ENCODE measurements around the gene BSND. TPM values are rescaled to one million over a fixed set of nuclear protein-coding genes. Genes with fewer than 3 reads are reported as not detected.
A peak's percentile ranks its signal among the peaks of the same experiment; 100 is the strongest.

The BSND gene
- total and polyA plus RNA-seq, 4 experiments from 2014 or later = not detected

DNA sequence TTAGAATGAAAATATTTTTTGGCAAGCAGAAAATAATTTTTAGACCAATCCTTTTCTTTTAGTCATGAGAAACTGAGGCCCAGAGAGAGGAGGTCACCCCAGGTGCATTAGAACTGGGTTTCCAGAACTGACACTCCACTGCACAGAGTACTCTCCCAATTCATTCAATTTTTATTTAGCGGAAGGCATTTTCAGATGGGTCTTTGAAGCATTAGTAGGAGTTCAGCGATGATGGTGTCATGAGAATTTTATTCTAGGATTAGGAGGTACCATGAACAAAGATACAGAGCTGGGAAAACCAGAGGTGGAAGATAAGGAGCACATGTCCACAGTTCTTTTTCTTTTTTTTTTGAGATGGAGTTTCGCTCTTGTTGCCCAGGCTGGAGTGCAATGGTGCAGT lies 42.9 kb downstream of the BSND start:
- peaks cover 20 to 22% of the 10 kb centered on the region in 2 donors for H3K27me3 Mint-ChIP-seq
- no peaks in the 10 kb centered on the region for H3K27me3 ChIP-seq (ENCODE audit: insufficient read depth, low read length)
- ChIA-PET CTCF (ENCODE audit: partially characterized antibody) (no interaction called here), POLR2A (ENCODE audit: partially characterized antibody) (no interaction called here)
- no peak overlapping the region for H3K4me3 ChIP-seq (ENCODE audit: low read length in 2 of 2)
- no peak overlapping the region for H3K27ac ChIP-seq (ENCODE audit: low read depth, low read length)
- H3K27ac Mint-ChIP-seq = no peak overlapping the region
- intact Hi-C loops (cut with micrococcal nuclease) = no loop called here
- no peaks in the 10 kb centered on the region for H3K9me3 ChIP-seq (ENCODE audit: control insufficient read depth in 1 of 2, low read length in 2 of 2)
- peaks cover 0 to 2% (median 0%) of the 10 kb centered on the region in 8 donors for H3K9me3 Mint-ChIP-seq
- DNase-seq = no peak
- H3K36me3 Mint-ChIP-seq = no peaks in the 10 kb centered on the region
- H3K4me1 Mint-ChIP-seq = peaks cover 0 to 13% (median under 1%) of the 10 kb centered on the region in 4 donors
- H3K4me3 Mint-ChIP-seq = no peak overlapping the region
- H3K4me1 ChIP-seq (ENCODE audit: insufficient read depth, low read length) = no peaks in the 10 kb centered on the region
- H3K36me3 ChIP-seq (ENCODE audit: insufficient read depth, low read length) = no peaks in the 10 kb centered on the region

DNA sequence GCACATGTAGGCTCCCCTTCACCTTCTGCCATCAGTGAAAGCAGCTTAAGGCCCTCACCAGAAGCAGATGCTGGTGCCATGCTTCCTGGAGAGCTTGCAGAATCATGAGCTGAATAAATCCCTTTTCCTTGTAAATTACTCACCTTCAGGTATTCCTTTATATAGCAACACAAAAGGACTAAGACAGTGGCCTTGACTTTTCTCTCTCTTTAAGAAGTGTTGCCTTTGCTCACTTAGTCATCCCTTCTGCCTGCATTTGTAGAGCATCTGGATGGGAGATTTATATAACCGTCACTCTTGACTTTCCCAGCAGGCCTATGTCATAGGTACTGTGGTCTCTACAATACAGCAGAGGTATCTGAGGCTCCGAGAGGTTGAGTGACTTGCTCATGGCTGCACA lies 44.3 kb downstream of the BSND start:
- intact Hi-C loops (cut with micrococcal nuclease) = no loop called here
- peaks cover 12 to 19% of the 10 kb centered on the region in 2 donors for H3K27me3 Mint-ChIP-seq
- Histone ChIP-seq H3K4me1 (ENCODE audit: insufficient read depth, low read length) (no peaks in the 10 kb centered on the region), H3K27me3 (ENCODE audit: insufficient read depth, low read length) (no peaks in the 10 kb centered on the region), H3K4me3 (ENCODE audit: low read length in 2 of 2) (no peak overlapping the region), H3K27ac (ENCODE audit: low read depth, low read length) (no peak overlapping the region), H3K36me3 (ENCODE audit: insufficient read depth, low read length) (no peaks in the 10 kb centered on the region), H3K9me3 (ENCODE audit: control insufficient read depth in 1 of 2, low read length in 2 of 2) (no peaks in the 10 kb centered on the region)
- peaks cover 0 to 2% (median 0%) of the 10 kb centered on the region in 8 donors for H3K9me3 Mint-ChIP-seq
- no peak for DNase-seq
- H3K27ac Mint-ChIP-seq = no peak overlapping the region
- no peak overlapping the region for H3K4me3 Mint-ChIP-seq
- ChIA-PET POLR2A (ENCODE audit: partially characterized antibody) (no interaction called here), CTCF (ENCODE audit: partially characterized antibody) (no interaction called here)
- H3K36me3 Mint-ChIP-seq = no peaks in the 10 kb centered on the region
- peaks cover 0 to 13% (median under 1%) of the 10 kb centered on the region in 4 donors for H3K4me1 Mint-ChIP-seq

DNA sequence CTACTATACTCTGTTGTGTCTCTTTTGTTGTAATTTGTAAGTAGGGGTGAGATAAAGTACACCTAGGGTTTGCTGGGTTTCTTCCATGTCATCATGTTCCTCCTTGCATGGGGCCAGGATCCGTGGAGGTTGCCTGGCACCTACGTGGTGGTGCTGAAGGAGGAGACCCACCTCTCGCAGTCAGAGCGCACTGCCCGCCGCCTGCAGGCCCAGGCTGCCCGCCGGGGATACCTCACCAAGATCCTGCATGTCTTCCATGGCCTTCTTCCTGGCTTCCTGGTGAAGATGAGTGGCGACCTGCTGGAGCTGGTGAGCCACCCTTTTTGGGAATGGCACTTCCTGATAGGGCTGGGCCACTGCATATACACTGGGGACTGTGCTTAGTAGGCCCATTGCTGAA lies 45.0 kb downstream of the BSND start:
- DNase-seq = no peak
- H3K9me3 ChIP-seq (ENCODE audit: control insufficient read depth in 1 of 2, low read length in 2 of 2) = no peaks in the 10 kb centered on the region
- Mint-ChIP-seq H3K9me3 (peaks cover 0 to 2% (median 0%) of the 10 kb centered on the region in 8 donors), H3K4me3 (no peak overlapping the region), H3K36me3 (no peaks in the 10 kb centered on the region), H3K27ac (no peak overlapping the region), H3K27me3 (peaks cover 6 to 16% of the 10 kb centered on the region in 2 donors), H3K4me1 (peaks cover 0 to 13% (median under 1%) of the 10 kb centered on the region in 4 donors)
- intact Hi-C loops (cut with micrococcal nuclease) = no loop called here
- H3K4me1 ChIP-seq (ENCODE audit: insufficient read depth, low read length) = no peaks in the 10 kb centered on the region
- H3K4me3 ChIP-seq (ENCODE audit: low read length in 2 of 2) = no peak overlapping the region
- CTCF ChIA-PET (ENCODE audit: partially characterized antibody) = no interaction called here
- POLR2A ChIA-PET (ENCODE audit: partially characterized antibody) = no interaction called here
- H3K27me3 ChIP-seq (ENCODE audit: insufficient read depth, low read length) = no peaks in the 10 kb centered on the region
- H3K36me3 ChIP-seq (ENCODE audit: insufficient read depth, low read length) = no peaks in the 10 kb centered on the region
- no peak overlapping the region for H3K27ac ChIP-seq (ENCODE audit: low read depth, low read length)

DNA sequence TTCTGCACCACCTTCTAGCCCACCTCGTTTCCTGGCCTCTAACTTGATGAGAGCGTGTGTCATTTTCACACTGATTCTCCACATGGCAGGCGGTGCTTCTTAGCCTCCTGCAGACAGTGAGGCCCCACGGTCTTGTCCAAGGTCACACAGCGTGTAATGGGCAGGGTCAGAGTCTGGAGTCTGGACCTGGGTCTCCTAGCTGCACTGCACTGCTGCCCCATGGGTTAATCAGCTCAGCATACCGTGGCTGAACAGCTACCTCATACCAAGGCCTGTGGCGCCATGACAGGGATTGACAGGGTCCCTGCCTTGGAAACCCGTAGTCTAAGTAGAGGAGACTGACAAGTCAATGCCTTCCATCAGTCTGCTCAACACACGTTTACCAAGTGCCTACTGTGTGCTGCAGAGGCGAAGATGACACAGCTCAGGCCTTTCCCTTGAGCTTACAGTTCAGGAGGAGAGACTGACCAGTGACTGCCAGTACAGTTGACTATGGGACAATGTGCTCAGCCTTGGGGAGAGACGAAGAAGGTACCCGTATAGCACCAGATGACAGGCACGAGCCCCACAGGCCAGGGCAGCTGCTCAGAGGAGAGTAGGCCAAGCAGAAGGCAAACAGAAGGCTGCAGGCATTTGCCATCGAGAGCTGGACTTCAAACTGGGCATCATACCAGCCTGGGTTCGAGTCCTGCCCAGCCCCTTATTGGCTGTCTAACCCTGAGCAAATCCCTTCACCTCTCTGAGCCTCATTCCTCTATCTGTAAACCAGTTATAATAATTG lies 46.1 kb downstream of the BSND start:
- Histone ChIP-seq H3K9me3 (ENCODE audit: control insufficient read depth in 1 of 2, low read length in 2 of 2) (no peaks in the 10 kb centered on the region), H3K4me3 (ENCODE audit: low read length in 2 of 2) (no peak overlapping the region), H3K4me1 (ENCODE audit: insufficient read depth, low read length) (no peaks in the 10 kb centered on the region), H3K36me3 (ENCODE audit: insufficient read depth, low read length) (no peaks in the 10 kb centered on the region), H3K27ac (ENCODE audit: low read depth, low read length) (no peak overlapping the region), H3K27me3 (ENCODE audit: insufficient read depth, low read length) (no peaks in the 10 kb centered on the region)
- ChIA-PET POLR2A (ENCODE audit: partially characterized antibody) (no interaction called here), CTCF (ENCODE audit: partially characterized antibody) (interaction anchor here (0.5 kb wide), 1 partner anchor 16 kb away, joined by 4 read pairs; no protein-coding TSS in a partner anchor)
- H3K36me3 Mint-ChIP-seq = no peaks in the 10 kb centered on the region
- H3K4me1 Mint-ChIP-seq = peaks cover 0 to 6% (median under 1%) of the 10 kb centered on the region in 4 donors
- H3K27me3 Mint-ChIP-seq = peaks cover 4 to 14% of the 10 kb centered on the region in 2 donors
- DNase-seq = no peak
- peaks cover 0 to 2% (median 0%) of the 10 kb centered on the region in 8 donors for H3K9me3 Mint-ChIP-seq
- H3K4me3 Mint-ChIP-seq = no peak overlapping the region
- intact Hi-C loops (cut with micrococcal nuclease) = no loop called here
- no peak overlapping the region for H3K27ac Mint-ChIP-seq

DNA sequence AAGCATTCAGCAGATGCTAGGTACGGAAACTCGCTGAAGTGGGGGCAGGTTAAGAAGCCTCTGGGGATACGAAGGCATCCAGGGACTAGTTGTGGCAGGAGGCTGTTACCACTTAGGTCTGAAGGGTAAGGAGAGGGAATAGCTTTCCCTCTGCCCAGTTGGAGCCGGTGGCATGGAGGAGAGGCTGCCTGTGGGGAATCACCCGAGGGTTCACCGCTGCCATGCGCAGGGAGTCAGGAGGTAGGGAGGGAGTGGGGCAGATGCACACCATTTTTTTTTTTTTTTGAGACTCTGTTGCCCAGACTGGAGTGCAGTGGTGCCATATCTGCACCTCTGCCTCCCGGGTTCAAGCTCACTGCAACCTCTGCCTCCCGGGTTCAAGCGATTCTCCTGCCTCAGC lies 46.7 kb downstream of the BSND start:
- no peak for DNase-seq
- H3K27ac ChIP-seq (ENCODE audit: low read depth, low read length) = no peak overlapping the region
- H3K36me3 ChIP-seq (ENCODE audit: insufficient read depth, low read length) = no peaks in the 10 kb centered on the region
- intact Hi-C loops (cut with micrococcal nuclease) = no loop called here
- Mint-ChIP-seq H3K27me3 (peaks cover 2 to 9% of the 10 kb centered on the region in 2 donors), H3K9me3 (peaks cover 0 to 2% (median 0%) of the 10 kb centered on the region in 8 donors), H3K4me1 (no peaks in the 10 kb centered on the region), H3K27ac (no peak overlapping the region), H3K4me3 (no peak overlapping the region), H3K36me3 (no peaks in the 10 kb centered on the region)
- ChIA-PET POLR2A (ENCODE audit: partially characterized antibody) (no interaction called here), CTCF (ENCODE audit: partially characterized antibody) (interaction anchor here (0.5 kb wide), 1 partner anchor 17 kb away, joined by 4 read pairs; no protein-coding TSS in a partner anchor)
- no peaks in the 10 kb centered on the region for H3K27me3 ChIP-seq (ENCODE audit: insufficient read depth, low read length)
- no peaks in the 10 kb centered on the region for H3K9me3 ChIP-seq (ENCODE audit: control insufficient read depth in 1 of 2, low read length in 2 of 2)
- no peaks in the 10 kb centered on the region for H3K4me1 ChIP-seq (ENCODE audit: insufficient read depth, low read length)
- H3K4me3 ChIP-seq (ENCODE audit: low read length in 2 of 2) = no peak overlapping the region

DNA sequence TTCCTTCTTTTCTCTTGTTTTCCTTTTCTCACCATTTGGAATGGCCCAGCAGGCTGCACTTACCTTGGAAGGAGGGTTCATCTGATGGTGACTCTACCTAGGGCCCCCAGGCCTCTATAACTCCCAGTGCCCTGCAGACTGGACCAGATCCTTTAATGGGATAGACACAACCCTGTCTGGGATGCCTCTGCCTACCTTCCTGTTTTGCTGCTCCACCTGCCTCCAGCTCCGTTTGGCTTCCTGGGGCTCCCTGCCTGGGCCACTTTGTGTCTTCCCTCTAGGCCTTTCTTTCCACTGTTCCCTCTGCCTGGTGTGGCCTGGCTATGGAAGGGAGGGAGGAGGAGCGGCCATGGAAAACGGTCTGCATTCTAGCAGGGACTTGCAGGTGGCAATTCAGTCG lies 48.1 kb downstream of the BSND start:
- POLR2A ChIA-PET (ENCODE audit: partially characterized antibody) = no interaction called here
- no peak overlapping the region for H3K4me3 Mint-ChIP-seq
- DNase-seq = no peak
- no peaks in the 10 kb centered on the region for H3K36me3 Mint-ChIP-seq
- H3K9me3 ChIP-seq (ENCODE audit: control insufficient read depth in 1 of 2, low read length in 2 of 2) = no peaks in the 10 kb centered on the region
- H3K4me1 Mint-ChIP-seq = no peaks in the 10 kb centered on the region
- intact Hi-C loops (cut with micrococcal nuclease) = no loop called here
- H3K36me3 ChIP-seq (ENCODE audit: insufficient read depth, low read length) = no peaks in the 10 kb centered on the region
- no peaks in the 10 kb centered on the region for H3K27me3 ChIP-seq (ENCODE audit: insufficient read depth, low read length)
- CTCF ChIA-PET (ENCODE audit: partially characterized antibody) = no interaction called here
- H3K27ac Mint-ChIP-seq = peak overlapping the region in 1 of 7 donors; percentile 28
- peaks cover 0 to 9% of the 10 kb centered on the region in 2 donors for H3K27me3 Mint-ChIP-seq
- H3K27ac ChIP-seq (ENCODE audit: low read depth, low read length) = no peak overlapping the region
- no peak overlapping the region for H3K4me3 ChIP-seq (ENCODE audit: low read length in 2 of 2)
- peaks cover 0 to 2% (median 0%) of the 10 kb centered on the region in 8 donors for H3K9me3 Mint-ChIP-seq
- H3K4me1 ChIP-seq (ENCODE audit: insufficient read depth, low read length) = no peaks in the 10 kb centered on the region

DNA sequence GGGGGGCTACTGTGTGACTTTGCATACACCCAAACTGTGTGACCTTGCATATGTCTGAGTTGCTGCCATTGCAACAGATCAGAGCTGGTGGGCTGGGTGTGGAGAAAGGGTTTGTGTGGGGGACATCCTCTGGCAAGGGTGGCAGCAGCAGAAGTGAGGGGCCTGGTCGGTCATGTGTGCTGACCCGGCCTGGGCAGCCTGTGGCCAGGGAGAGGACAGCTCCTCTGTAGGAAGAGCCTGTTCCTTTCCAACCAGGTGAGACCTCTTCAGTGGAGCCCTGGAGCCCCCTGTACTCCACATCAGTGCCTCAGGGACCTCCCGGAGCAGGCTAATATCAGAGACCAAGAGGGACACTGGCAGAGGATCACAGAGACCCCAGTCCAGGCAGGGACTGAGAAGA lies 48.9 kb downstream of the BSND start:
- H3K4me1 ChIP-seq (ENCODE audit: insufficient read depth, low read length) = no peaks in the 10 kb centered on the region
- H3K27me3 ChIP-seq (ENCODE audit: insufficient read depth, low read length) = no peaks in the 10 kb centered on the region
- H3K36me3 ChIP-seq (ENCODE audit: insufficient read depth, low read length) = no peaks in the 10 kb centered on the region
- Mint-ChIP-seq H3K4me1 (no peaks in the 10 kb centered on the region), H3K4me3 (no peak overlapping the region), H3K27ac (no peak overlapping the region), H3K9me3 (peaks cover 0 to 2% (median 0%) of the 10 kb centered on the region in 8 donors), H3K36me3 (no peaks in the 10 kb centered on the region), H3K27me3 (peaks cover 0 to 8% of the 10 kb centered on the region in 2 donors)
- ChIA-PET POLR2A (ENCODE audit: partially characterized antibody) (no interaction called here), CTCF (ENCODE audit: partially characterized antibody) (no interaction called here)
- no peak for DNase-seq
- H3K4me3 ChIP-seq (ENCODE audit: low read length in 2 of 2) = no peak overlapping the region
- no peaks in the 10 kb centered on the region for H3K9me3 ChIP-seq (ENCODE audit: control insufficient read depth in 1 of 2, low read length in 2 of 2)
- intact Hi-C loops (cut with micrococcal nuclease) = no loop called here
- H3K27ac ChIP-seq (ENCODE audit: low read depth, low read length) = no peak overlapping the region

Measured in CD4-positive, alpha-beta memory T cell (primary cell).